ENCODE measurements around the gene GET3. TPM values are rescaled to one million over a fixed set of nuclear protein-coding genes. Genes with fewer than 3 reads are reported as not detected.
A peak's percentile ranks its signal among the peaks of the same experiment; 100 is the strongest.
"Not testable (repeated sequence)": the region's sequence is repeated elsewhere in the genome, so short reads cannot be mapped to it uniquely, and the experiment has no call there.

GET3 gene
- total and polyA plus RNA-seq, 5 donors from 2014 or later, result 37.9 to 91.2 (median 72.7) TPM

DNA sequence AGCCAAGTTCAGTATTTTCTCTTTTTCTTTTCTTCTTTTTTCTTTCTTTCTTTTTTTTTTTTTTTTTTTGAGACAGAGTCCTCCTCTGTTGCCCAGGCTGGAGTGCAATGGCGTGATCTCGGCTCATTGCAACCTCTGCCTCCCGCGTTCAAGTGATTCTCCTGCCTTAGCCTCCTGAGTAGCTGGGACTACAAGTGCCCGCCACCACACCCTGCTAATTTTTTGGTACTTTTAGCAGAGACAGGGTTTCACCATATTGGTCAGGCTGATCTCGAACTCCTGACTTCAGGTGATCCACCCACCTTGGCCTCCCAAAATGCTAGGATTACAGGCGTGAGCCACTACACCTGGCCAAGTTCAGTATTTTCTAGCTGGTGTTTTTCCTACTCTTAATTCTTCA is 60.3 kb downstream of the GET3 start:
- Mint-ChIP-seq H3K27me3 (peaks cover 16% of the 10 kb centered on the region), H3K4me1 (peaks cover 13 to 52% (median 36%) of the 10 kb centered on the region in 4 donors), H3K4me3 (peak overlapping the region in 2 of 4 donors; percentile 25 to 82)
- H3K27ac ChIP-seq (ENCODE audit: insufficient read depth, low read length, poor library complexity, severe bottlenecking); H3K36me3 ChIP-seq (ENCODE audit: control insufficient read depth, insufficient read depth, low read length); H3K27ac Mint-ChIP-seq; H3K9me3 ChIP-seq (ENCODE audit: control insufficient read depth in 2 of 2, low read length in 2 of 2); H3K36me3 Mint-ChIP-seq; ATAC-seq (ENCODE audit: low read depth in 2 of 2); H3K27me3 ChIP-seq (ENCODE audit: control insufficient read depth, insufficient read depth, low read length); H3K9me3 Mint-ChIP-seq; H3K4me3 ChIP-seq (ENCODE audit: low read depth, low read length); DNase-seq: not testable (repeated sequence)
- H3K4me1 ChIP-seq (ENCODE audit: control insufficient read depth, insufficient read depth, low read length, poor library complexity, severe bottlenecking), result peaks cover 51% of the 10 kb centered on the region

Other genes with a start within 250 kb of the GET3 start
- gene ZNF564, start 186.0 kb upstream of the GET3 start, total RNA-seq, result 16.1 TPM
- gene ZNF564, start 186.0 kb upstream of the GET3 start, polyA plus RNA-seq, result 10 to 100 TPM; 16.3 to 20.2 (median 17.6) TPM
- 11.3 TPM for gene ZNF490, start 126.7 kb upstream of the GET3 start, total RNA-seq
- gene ZNF490, start 126.7 kb upstream of the GET3 start, polyA plus RNA-seq, result 1 to 10 TPM; 4.7 to 8.4 (median 5.7) TPM
- 65.1 TPM for gene ZNF791, start 126.6 kb upstream of the GET3 start, total RNA-seq
- gene ZNF791, start 126.6 kb upstream of the GET3 start, polyA plus RNA-seq, result 10 to 100 TPM in 3 of 4 donors, 1 to 10 TPM in 1; 9.6 to 14.0 (median 12.2) TPM
- 147 TPM for gene MAN2B1, start 70.8 kb upstream of the GET3 start, total RNA-seq
- 10 to 100 TPM; 46.3 to 58.6 (median 49.3) TPM for gene MAN2B1, start 70.8 kb upstream of the GET3 start, polyA plus RNA-seq
- gene WDR83, start 70.7 kb upstream of the GET3 start, total RNA-seq, result 13.0 TPM
- gene WDR83, start 70.7 kb upstream of the GET3 start, polyA plus RNA-seq, result 10 to 100 TPM; 10.6 to 18.5 (median 12.9) TPM
- 122 TPM for gene DHPS, start 55.6 kb upstream of the GET3 start, total RNA-seq
- 100 to 1,000 TPM in 1 of 4 donors, 10 to 100 TPM in 3; 78.5 to 105 (median 96.8) TPM for gene DHPS, start 55.6 kb upstream of the GET3 start, polyA plus RNA-seq
- not detected for gene GNG14, start 49.5 kb upstream of the GET3 start, total RNA-seq
- gene GNG14, start 49.5 kb upstream of the GET3 start, polyA plus RNA-seq, result not detected
- 1.7 TPM for gene FBXW9, start 40.9 kb upstream of the GET3 start, total RNA-seq
- gene FBXW9, start 40.9 kb upstream of the GET3 start, polyA plus RNA-seq, result 1 to 10 TPM; 5.0 to 8.1 (median 6.6) TPM
- gene TNPO2, start 13.6 kb upstream of the GET3 start, total RNA-seq, result 42.9 TPM
- 1 to 10 TPM; 1.7 to 3.1 (median 2.0) TPM for gene TNPO2, start 13.6 kb upstream of the GET3 start, polyA plus RNA-seq
- gene TRIR, start 2.8 kb upstream of the GET3 start, total RNA-seq, result 197 TPM
- 100 to 1,000 TPM; 238 to 323 (median 261) TPM for gene TRIR, start 2.8 kb upstream of the GET3 start, polyA plus RNA-seq
- gene BEST2, start 14.3 kb downstream of the GET3 start, total RNA-seq, result not detected
- gene BEST2, start 14.3 kb downstream of the GET3 start, polyA plus RNA-seq, result not detected
- gene HOOK2, start 38.1 kb downstream of the GET3 start, total RNA-seq, result 16.9 TPM
- gene HOOK2, start 38.1 kb downstream of the GET3 start, polyA plus RNA-seq, result 1 to 10 TPM in 3 of 4 donors, under 1 TPM in 1; 0.24 to 1.9 (median 1.6) TPM
- gene JUNB, start 54.0 kb downstream of the GET3 start, total RNA-seq, result 2,802 TPM
- 100 to 1,000 TPM; 582 to 986 (median 765) TPM for gene JUNB, start 54.0 kb downstream of the GET3 start, polyA plus RNA-seq
- gene PRDX2, start 64.3 kb downstream of the GET3 start, total RNA-seq, result 74.0 TPM
- 100 to 1,000 TPM; 326 to 380 (median 341) TPM for gene PRDX2, start 64.3 kb downstream of the GET3 start, polyA plus RNA-seq
- 2.8 TPM for gene THSD8, start 64.6 kb downstream of the GET3 start, total RNA-seq
- gene THSD8, start 64.6 kb downstream of the GET3 start, polyA plus RNA-seq, result 10 to 100 TPM in 1 of 4 donors, 1 to 10 TPM in 1, under 1 TPM in 1, not detected in 1; 0.66 to 13.9 (median 4.8) TPM
- 4.7 TPM for gene RNASEH2A, start 69.1 kb downstream of the GET3 start, total RNA-seq
- 10 to 100 TPM; 18.7 to 27.5 (median 23.4) TPM for gene RNASEH2A, start 69.1 kb downstream of the GET3 start, polyA plus RNA-seq
- gene RTBDN, start 97.1 kb downstream of the GET3 start, total RNA-seq, result not detected
- gene RTBDN, start 97.1 kb downstream of the GET3 start, polyA plus RNA-seq, result not detected
- gene MAST1, start 101.0 kb downstream of the GET3 start, total RNA-seq, result 0.94 TPM
- 1 to 10 TPM in 1 of 4 donors, under 1 TPM in 2, not detected in 1; 0.05 to 1.8 (median 0.52) TPM for gene MAST1, start 101.0 kb downstream of the GET3 start, polyA plus RNA-seq
- 20.2 TPM for gene DNASE2, start 144.0 kb downstream of the GET3 start, total RNA-seq
- 10 to 100 TPM; 54.4 to 72.1 (median 63.6) TPM for gene DNASE2, start 144.0 kb downstream of the GET3 start, polyA plus RNA-seq
- gene KLF1, start 149.7 kb downstream of the GET3 start, total RNA-seq, result not detected
- under 1 TPM in 1 of 4 donors, not detected in 3; 0.23 TPM for gene KLF1, start 149.7 kb downstream of the GET3 start, polyA plus RNA-seq
- gene GCDH, start 153.7 kb downstream of the GET3 start, total RNA-seq, result 40.0 TPM
- gene GCDH, start 153.7 kb downstream of the GET3 start, polyA plus RNA-seq, result 10 to 100 TPM; 15.1 to 17.6 (median 16.1) TPM
- 0.54 TPM for gene SYCE2, start 181.8 kb downstream of the GET3 start, total RNA-seq
- gene SYCE2, start 181.8 kb downstream of the GET3 start, polyA plus RNA-seq, result under 1 TPM in 1 of 4 donors, not detected in 3; 0.14 TPM
- 28.9 TPM for gene FARSA, start 196.2 kb downstream of the GET3 start, total RNA-seq
- gene FARSA, start 196.2 kb downstream of the GET3 start, polyA plus RNA-seq, result 10 to 100 TPM; 52.2 to 74.0 (median 62.6) TPM
- gene CALR, start 201.1 kb downstream of the GET3 start, total RNA-seq, result 484 TPM
- 100 to 1,000 TPM; 113 to 172 (median 149) TPM for gene CALR, start 201.1 kb downstream of the GET3 start, polyA plus RNA-seq
- gene RAD23A, start 208.4 kb downstream of the GET3 start, total RNA-seq, result 80.9 TPM
- gene RAD23A, start 208.4 kb downstream of the GET3 start, polyA plus RNA-seq, result 10 to 100 TPM; 73.8 to 85.0 (median 78.1) TPM
- gene GADD45GIP1, start 219.7 kb downstream of the GET3 start, total RNA-seq, result 7.4 TPM
- 10 to 100 TPM; 57.2 to 71.9 (median 66.6) TPM for gene GADD45GIP1, start 219.7 kb downstream of the GET3 start, polyA plus RNA-seq
- gene DAND5, start 232.1 kb downstream of the GET3 start, total RNA-seq, result not detected
- not detected for gene DAND5, start 232.1 kb downstream of the GET3 start, polyA plus RNA-seq

Measured in CD4-positive, CD25-positive, alpha-beta regulatory T cell (primary cell).